Measurements from ENCODE around the gene DDIT3.

DDIT3 gene

DNA sequence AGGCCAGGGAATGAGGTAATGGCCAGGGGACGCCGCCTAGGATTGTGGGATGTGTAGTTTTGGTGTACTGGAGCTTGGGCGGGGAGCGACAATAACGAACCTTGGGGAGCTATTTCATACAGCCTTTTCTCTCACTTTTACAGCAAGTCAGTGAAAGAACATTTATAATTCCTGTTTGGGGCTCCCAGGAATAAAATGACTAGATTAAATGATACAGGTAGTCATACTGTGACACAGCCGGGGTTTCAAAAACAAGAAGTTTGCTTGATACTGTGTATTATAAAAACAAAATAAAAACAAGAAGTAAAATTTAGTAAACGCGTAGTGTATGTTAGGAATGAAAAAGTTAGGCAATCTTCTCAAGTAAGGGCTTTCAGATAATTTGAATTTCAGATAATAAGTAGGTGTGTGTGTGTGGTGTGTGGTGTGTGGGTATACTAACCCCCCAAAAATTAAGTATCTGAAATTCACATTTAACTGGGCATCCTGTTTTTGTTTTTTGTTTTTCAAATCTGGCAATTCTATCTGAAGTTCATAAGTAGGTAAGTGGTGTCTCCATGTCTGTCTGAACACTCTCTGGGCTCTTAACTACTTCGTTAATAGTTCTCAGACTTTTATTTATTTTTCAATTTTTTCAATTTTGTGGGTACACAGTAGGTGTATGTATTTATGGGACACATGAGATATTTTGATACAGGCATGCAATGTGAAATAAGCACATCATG lies 27.1 kb upstream of the DDIT3 start:
- no peak for DNase-seq (ENCODE audit: low read depth in 1 of 2, low spot score in 1 of 2)

DNA sequence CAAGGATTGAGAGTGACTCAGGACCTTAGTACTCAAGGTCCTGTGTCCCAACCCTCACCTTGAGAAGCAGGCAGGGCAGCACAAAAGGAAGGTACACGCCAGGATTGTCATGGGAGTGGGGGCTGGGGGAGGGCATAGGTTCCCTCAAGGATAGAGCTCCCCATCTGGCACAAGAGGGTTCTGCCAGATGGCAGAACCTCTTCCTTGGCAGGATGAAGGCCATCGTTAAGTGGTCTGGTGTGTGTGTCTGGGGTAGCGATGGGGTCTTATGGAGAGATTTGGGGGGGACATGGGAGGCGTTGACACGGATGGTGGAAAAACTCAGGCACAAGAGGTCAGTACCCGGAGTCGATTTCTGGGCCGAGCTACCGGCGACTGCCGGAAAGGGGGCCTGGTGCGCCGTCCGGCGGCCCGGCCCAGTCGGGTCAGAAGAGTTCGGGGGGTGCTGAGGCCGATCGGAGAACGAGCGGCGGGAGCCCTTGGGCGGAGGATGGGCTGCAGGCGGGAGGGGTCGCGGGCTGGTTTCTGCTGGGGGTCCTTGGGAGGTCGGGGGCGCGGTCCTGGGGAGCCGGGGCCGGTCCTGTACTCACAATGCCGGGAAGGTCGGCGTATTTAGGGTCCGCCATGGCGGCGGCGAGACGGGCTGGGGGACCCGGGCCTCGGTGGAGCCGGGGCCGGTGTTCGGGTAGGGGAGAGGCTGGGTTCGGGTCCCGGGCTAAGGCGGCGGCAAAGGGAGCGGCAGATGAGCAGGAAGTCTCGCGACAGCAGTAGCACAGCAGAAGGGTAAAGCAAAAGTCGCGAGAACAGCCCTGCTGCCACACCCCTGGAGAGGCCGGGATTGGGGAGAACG lies 26.3 kb upstream of the DDIT3 start, which contains the start of gene DCTN2:
DCTN2 (minus strand) TSS at position 755 of the 850 bp plus-strand sequence; CDS start at position 626, 129 bp downstream.
- peak; percentile 78 to 84 for DNase-seq (ENCODE audit: low read depth in 1 of 2, low spot score in 1 of 2)

DNA sequence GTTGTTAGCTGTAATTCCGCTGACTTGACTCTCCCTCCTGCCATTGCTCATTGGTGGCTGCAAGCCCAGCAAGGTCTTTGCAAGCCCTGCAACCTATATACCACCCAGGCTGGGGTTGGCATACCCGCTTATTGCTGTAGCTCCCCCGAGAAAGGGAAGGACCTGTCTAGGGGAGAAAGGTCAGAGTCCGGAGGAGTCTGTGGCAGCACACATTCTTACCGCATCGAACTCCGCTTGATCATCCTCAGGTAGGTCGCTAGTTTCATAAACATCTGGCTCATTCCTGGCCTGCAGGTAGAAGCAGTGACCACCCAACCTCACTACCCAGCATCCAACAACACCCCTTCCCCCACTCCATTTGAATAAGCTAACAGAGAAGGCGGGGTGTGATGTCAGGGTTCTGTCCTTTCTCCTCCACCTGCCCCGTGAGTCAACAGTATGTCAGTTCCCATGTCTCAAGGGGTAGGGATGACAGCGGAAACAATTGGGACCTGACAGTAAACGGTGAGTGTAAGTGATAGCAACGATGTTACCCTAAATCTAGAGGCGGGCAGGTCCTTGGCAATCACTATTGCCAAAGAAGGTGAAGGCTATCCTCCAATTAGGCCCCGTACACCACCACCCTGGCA lies 25.6 kb upstream of the DDIT3 start:
- no peak for DNase-seq (ENCODE audit: low read depth in 1 of 2, low spot score in 1 of 2)

DNA sequence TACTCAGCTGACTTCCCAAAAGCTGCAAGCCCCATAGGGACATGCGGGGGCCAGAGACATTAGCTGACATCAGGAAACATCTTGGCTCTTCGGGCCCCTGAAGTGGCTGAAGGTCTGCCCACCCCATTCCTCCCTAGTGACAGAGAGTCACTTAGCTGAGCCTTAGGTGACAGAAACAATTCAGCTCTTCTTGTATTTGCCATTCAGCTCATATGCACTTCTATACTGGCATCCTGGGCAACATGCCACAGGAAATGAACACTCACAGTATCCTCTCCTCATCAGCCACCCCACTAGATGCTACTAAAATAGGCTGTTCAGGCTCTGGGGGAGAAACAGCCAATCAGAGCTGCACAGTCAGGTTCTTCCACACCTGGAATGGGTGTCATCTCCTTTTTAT lies 23.3 kb upstream of the DDIT3 start:
- DNase-seq (ENCODE audit: low read depth in 1 of 2, low spot score in 1 of 2): no peak

DNA sequence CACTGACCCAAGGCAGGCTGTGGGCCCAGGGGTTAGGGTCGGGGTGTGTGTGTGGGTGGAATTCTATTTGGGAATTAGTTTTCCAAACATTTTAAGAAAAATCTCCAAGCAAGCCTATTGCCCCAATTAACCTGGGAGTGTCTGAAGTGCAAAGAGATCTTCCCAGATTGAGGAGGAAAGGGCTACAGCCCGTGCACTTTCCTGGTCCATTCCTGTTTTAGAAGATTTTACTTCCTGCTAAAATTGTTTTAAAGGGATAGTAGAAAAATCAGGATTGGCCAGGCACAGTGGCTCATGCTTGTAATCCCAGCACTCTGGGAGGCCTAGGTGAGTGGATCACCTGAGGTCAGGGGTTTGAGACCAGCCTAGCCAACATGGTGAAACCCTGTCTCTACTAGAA lies 21.4 kb upstream of the DDIT3 start:
- DNase-seq (ENCODE audit: low read depth in 1 of 2, low spot score in 1 of 2): no peak

DNA sequence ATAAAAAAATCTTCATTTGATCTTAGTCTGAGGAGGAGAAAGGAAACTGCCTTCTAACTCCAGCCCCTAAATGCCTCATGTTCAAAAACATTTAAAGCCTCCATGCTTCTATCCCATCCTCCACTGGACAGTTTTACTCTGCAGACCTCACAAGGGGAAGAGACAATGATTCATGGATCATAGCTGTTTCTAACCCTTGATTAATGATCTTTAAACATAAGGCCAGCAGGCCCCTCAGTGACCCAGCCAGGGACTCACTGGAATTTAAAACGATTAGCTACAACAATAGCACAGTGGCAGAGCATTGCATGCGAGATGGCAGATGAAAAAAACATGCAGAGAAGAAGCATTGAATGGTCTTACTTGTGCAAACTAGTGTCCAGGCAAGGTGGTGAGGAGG lies 20.7 kb upstream of the DDIT3 start:
- DNase-seq (ENCODE audit: low read depth in 1 of 2, low spot score in 1 of 2): no peak

DNA sequence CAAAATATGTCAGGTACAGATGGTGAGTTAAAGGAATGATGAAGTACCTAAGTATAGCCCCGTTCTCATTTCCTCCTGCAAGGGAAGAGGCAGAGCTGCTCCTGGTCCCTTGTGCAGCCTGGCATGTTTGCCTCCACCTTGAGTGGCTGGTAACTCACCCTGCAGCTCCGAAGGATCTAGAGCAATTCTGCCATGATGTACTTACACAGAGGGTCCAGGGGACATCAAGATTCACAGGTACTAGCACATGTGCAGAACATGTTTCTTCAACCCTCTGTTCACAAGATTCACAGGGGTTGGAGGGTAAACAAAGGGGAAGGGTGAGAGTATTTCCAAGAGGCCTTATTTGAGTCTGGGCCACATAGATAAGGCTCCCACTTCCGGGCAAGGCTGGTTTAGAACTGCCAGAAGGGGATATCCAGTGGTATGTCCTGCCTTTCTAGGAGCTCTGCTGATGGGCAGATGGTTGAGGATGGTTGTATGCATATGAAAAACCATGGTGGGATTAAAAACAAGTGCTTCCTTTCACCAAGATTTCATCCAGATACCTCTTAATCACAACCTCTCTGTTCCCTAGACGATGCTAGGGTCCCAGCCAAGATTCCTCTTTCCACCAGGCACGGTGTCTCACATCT lies 18.9 kb upstream of the DDIT3 start:
- no peak for DNase-seq (ENCODE audit: low read depth in 1 of 2, low spot score in 1 of 2)

DNA sequence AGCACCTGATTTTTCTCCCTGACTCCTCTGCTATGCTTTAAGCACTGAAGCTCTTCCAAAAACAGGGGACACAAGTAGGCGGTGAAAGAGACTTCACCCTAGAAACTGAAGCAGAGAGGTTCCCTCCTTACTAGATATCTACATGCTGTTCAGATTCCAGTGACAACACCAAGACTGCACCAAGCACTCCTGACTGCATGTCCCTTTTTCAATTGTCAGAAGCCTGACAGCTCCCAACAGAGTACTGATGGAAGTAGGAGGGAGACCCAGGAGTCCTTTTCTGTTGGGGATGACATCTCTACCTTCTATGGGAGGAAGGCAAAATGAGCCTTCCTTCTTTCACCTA lies 16.3 kb upstream of the DDIT3 start:
- no peak for DNase-seq (ENCODE audit: low read depth in 1 of 2, low spot score in 1 of 2)

DNA sequence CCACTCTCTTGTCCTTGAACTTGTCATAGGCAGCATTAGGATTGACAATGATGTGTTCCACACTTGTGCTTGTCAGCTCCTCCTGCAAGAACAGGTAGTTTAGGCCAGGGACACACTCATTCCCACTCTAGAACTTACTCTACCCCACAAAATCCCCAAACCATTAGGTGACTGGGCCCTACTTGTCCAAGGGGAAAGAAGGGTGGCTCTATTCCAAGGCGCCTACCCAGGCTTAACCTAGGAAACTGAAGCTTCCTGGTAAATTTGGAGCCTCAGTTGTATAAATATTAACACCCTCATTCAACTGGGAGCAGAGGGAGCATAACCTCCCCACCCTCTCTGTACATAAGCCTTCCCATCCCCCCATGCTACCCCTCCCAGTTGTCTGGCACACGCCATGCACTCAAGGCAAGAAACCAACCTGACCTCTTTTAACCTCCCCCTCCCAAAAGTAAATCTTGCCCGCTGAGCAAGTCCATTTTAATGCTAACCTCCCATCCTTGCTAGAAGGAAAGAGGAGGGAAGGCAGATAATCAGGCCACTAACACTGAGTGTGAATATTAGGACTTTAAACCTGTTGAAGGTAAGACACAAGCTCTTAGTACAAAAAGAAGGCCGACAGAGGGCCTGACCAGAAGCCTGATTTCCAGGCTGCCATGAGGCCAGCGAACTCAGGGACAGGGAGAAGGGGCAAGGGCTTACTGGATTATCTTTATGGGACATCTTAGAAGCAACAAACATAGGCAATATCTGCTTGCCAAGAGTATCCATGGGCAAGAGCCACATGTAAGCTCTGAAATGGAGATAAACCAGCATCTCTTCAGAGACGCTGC lies 15.7 kb upstream of the DDIT3 start:
- no peak for DNase-seq (ENCODE audit: low read depth in 1 of 2, low spot score in 1 of 2)

DNA sequence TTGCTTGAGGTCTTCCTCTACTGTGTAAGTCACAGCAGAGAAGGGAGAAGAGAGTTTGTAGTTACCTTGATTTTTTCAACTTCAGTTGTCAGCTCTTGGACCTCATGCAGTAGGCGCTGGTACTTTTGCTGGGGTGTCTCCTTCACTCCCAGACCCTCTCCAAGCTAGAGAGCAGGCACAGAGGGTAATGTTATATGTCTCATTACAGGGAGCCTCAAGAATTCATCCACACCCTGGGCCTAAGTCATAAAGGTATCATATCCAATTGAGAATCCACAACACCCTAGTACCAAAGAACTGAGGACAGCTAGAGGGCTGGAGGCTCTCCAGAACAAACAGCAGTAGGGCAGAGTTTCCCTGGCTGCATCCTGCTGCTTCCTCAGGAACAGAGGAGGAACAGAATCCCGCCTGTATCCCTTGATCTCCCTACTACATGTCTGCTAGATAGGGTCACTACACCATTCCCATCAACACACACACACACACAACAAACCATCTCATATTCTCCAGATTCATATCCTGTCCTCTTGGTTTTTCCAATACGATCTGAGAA lies 14.8 kb upstream of the DDIT3 start:
- no peak for DNase-seq (ENCODE audit: low read depth in 1 of 2, low spot score in 1 of 2)

DNA sequence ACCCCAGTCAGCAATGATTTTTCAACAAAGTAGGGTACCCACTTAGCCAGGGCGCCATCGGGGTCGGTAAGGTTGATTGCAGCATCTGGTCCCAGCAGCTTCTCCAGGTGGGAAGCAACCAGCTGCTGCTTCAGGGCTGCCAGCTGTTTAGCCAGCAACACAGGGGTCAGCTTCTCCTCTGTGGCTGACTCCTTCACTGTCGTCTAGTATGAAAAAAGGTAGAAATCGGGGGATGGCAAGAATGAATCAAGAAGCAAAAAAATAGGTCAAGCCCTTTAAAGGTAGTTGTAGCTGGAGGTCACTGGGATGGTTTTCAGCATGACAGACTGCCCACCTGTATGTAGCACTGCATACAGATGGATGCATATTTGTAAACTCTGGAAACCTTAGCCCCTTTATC lies 13.9 kb upstream of the DDIT3 start:
- DNase-seq (ENCODE audit: low read depth in 1 of 2, low spot score in 1 of 2): no peak

DNA sequence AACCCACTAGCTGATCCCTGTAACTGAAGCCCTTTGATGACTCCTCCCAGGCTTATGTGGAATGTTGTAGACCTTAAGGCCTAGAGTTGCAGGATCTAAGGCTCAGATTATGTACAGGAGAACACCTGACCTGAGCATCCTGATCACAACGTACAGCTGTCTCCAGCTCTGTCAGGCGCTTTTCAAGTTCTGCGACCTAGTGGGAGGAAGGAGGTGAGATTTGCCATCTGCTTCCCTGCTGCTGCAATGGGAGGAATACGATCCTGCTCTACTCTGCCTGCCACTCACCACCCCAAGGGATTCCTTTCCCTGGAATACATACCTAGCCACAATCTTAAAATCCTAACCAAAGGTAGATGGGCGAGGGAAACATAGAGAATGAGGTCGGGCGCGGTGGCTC lies 12.8 kb upstream of the DDIT3 start:
- DNase-seq (ENCODE audit: low read depth in 1 of 2, low spot score in 1 of 2): no peak

DNA sequence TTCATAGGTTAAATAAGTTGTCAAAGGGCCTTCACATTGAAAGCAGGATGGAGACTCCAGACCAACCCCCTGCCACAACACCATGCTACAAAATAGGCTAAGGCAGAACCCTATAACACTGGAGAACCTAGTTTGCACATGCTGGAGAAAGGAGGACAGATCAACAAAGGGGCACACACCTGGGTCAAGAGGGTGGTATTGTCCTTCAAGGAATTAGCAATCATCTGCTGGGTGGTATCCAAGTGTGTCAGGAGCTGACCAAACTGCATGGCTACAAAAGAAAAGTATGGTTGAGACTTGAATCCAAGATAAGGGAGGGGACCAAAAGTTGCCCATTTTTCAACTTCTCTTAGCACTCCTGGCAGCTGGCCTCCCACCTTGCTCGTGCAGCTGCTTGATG lies 11.5 kb upstream of the DDIT3 start:
- no peak for DNase-seq (ENCODE audit: low read depth in 1 of 2, low spot score in 1 of 2)

DNA sequence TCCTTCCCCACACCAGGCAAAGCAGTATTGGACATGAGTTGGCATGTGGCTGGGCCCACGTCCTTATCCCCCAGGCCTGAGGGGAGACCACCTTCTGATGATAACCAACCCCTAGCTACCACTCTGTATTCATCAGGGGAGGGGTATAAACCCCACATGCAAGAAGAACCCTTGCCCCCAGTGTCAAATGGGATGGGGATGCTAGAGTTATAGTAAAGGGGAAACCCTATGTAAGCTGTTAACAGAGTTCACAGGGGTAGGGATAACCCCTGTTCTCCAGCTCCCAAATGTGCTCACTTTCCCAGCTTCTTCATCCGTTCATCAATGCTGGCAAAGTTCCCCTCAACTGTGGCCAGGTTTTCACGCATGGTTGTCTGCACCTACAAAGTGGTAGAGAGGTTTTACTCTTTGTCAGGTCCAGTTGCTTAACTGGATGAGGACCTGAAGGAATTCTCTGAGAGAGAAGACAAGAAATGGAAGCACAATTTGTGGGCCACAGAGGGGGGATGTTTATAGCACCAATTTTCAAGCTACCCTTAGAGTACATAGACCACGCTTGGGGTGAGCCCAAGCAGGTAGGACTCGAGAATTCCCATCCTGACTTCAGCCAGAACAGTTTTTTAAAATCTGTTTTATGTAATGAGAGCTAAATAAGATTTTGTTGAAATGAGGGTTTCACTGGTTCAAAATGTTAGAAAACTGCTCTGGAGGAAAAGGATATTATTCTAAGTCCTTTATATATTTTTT lies 10.3 kb upstream of the DDIT3 start:
- no peak for DNase-seq (ENCODE audit: low read depth in 1 of 2, low spot score in 1 of 2)

DNA sequence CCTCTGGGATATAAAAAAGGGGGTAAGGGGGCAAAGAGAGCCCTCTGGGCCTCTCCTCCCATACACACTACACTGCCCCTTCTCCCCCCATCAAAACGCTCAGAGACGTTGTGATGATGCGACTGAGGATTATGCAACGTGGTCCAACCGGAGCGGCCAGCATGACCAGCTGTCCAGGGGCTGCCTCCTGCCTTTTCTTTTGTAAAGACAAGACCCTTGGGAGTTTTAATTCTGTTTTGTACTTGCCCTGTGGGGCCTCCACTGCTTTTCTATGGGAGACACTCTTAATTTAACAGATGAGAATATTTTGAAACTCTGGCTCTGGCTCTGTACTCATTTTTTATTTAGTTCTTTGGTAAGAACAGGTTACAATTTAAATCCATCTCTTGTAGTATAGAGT lies 9.5 kb upstream of the DDIT3 start:
- no peak for DNase-seq (ENCODE audit: low read depth in 1 of 2, low spot score in 1 of 2)

DNA sequence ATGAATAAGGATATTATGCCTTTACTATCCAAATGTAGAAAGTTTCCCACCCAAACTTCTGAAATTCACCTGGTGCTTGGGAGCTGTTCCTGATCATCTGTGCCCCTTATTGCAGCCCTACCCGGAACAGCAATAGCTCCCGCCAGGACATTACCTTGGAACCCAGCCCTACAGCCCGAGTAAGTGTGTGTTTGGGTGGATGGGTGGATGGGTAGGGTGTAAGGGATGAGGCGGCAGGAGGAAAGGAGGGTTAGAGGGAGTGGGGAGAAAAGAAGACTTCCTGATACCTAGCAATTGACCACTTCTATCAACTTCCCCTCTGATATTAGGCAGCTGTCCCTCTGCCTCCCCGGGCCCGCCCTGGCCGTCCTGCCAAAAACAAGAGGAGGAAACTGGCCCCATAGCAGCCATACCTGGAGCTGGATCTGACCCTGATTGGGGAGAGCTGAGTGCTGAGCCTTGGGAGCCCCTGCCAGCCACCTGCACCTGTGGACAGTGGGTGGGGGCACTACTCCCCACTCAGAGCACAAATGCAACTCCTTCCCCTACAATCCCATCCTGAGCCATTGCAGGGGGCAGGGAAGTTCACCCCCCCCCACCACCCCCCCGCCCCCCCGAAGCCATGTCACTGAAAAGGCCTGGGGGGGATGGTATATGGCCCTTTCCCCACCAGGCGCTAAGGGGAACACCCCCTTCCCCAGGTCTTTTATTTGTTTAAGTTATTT lies 8.7 kb upstream of the DDIT3 start:
- DNase-seq (ENCODE audit: low read depth in 1 of 2, low spot score in 1 of 2): no peak

DNA sequence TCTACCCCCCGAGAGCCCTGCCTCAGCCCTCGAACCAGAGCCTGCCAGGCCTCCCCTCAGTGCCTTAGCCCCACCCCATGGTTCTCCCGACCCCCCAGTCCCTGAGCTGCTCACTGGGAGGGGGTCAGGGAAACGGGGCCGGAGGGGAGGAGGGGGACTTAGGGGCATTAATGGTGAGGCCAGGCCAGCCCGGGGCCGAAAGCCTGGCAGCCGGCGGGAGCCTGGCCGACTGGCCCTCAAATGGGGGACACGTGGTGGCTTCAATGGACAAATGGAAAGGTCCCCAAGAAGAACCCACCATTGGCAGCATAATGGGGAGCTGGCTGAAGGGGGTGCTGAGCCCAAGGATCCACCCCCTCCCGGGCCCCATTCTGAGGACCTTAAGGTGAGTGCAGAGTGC lies 7.9 kb upstream of the DDIT3 start:
- DNase-seq (ENCODE audit: low read depth in 1 of 2, low spot score in 1 of 2): no peak

DNA sequence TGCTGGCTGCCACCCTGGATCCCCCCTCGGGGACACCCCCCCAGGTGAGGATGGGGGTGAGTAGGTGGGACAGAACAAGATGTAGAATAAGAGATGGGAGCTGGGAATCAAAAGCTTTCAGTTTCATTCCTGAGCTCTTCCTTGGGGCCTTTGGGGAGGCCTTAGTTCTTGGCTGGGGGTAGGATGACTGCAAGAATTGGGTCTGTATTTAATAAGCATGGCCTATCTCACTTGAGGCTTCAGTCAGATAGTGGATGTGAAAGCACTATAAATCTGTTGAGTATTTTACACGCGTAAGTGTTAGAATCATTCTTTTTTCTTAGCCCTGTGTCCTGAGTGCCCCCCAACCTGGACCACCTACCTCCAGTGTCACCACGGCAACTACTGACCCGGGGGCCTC lies 6.9 kb upstream of the DDIT3 start:
- no peak for DNase-seq (ENCODE audit: low read depth in 1 of 2, low spot score in 1 of 2)

DNA sequence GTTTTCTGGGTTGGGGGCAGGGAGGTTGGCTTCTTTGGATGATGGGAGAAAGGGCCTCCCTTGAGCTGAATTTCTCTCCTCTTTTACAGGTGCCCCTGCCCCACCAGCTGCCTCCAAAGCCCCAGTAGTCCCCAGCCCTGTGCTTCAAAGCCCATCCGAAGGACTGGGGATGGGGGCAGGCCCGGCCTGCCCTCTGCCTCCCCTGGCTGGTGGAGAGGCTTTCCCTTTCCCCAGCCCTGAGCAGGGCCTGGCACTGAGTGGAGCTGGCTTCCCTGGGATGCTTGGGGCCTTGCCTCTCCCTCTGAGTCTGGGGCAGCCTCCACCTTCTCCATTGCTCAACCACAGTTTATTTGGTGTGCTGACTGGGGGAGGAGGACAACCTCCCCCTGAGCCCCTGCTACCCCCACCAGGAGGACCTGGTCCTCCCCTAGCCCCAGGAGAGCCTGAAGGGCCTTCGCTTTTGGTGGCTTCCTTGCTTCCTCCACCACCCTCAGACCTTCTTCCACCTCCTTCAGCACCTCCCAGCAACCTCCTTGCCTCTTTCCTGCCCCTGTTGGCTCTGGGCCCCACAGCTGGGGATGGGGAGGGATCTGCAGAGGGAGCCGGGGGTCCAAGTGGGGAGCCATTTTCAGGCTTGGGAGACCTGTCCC lies 6.3 kb upstream of the DDIT3 start:
- DNase-seq (ENCODE audit: low read depth in 1 of 2, low spot score in 1 of 2): no peak
